ENCODE results near the gene ANKS3.

DNA sequence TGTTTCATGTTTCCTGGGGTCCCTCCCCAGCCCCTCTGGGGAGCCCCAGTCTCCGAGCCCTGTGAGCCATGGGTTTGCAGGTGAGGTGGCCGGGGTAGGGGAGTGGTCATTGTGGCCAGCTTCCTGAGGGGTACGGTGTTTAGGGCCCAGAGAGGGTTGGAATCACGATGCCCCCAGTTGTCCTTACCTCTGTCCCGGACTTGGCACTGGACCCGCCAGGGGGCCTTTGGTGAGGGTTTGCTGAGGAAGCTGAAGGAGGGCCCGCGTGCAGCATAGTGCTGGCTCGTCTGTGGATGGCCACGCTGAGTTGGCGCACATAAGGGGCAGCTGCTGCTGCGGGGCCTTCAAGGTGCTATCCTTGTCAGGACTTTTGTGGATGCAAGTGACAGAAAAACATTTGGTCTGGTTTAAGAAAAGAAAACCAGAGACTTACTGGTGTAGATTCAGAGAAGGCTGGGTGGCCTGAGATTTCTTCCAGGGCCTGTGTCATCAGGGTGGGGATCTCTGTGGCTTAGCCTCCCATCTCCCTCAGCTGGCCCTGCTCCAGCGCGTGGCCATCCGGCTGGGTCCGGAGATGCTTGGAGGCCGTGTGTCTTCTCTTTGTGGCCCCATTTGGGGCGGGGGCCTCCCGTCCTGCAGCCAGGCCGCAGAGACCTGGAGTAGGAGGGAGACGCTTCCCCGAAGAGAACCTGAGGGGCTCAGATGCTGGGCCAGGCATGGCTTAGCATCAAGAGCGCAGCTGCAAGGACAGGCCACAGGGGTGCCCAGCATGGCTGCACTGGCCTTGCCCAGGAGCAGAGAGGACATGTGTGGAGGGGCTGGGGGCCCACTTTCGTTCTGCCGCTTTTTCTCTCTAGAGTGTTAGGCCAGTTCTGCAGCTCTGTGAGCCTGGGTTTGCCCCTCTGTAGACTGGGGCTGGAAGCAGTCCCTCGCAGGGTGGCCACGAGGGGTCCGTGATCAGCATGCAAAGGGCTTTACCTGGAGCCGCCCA is 74.4 kb downstream of the ANKS3 start:
- TF ChIP-seq, protein P1, sequence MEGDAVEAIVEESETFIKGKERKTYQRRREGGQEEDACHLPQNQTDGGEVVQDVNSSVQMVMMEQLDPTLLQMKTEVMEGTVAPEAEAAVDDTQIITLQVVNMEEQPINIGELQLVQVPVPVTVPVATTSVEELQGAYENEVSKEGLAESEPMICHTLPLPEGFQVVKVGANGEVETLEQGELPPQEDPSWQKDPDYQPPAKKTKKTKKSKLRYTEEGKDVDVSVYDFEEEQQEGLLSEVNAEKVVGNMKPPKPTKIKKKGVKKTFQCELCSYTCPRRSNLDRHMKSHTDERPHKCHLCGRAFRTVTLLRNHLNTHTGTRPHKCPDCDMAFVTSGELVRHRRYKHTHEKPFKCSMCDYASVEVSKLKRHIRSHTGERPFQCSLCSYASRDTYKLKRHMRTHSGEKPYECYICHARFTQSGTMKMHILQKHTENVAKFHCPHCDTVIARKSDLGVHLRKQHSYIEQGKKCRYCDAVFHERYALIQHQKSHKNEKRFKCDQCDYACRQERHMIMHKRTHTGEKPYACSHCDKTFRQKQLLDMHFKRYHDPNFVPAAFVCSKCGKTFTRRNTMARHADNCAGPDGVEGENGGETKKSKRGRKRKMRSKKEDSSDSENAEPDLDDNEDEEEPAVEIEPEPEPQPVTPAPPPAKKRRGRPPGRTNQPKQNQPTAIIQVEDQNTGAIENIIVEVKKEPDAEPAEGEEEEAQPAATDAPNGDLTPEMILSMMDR (IDR thresholded peaks at IDR 0.05), result no peak
- TF ChIP-seq POLR2A (IDR thresholded peaks at IDR 0.05), result no peak

All from right lobe of liver (tissue), 4 donors.